ENCODE results near the gene RASA4B. TPM values are rescaled to one million over a fixed set of nuclear protein-coding genes. Genes with fewer than 3 reads are reported as not detected.

The RASA4B gene
- total RNA-seq = 0.59 and 2.5 TPM in 2 replicates

DNA sequence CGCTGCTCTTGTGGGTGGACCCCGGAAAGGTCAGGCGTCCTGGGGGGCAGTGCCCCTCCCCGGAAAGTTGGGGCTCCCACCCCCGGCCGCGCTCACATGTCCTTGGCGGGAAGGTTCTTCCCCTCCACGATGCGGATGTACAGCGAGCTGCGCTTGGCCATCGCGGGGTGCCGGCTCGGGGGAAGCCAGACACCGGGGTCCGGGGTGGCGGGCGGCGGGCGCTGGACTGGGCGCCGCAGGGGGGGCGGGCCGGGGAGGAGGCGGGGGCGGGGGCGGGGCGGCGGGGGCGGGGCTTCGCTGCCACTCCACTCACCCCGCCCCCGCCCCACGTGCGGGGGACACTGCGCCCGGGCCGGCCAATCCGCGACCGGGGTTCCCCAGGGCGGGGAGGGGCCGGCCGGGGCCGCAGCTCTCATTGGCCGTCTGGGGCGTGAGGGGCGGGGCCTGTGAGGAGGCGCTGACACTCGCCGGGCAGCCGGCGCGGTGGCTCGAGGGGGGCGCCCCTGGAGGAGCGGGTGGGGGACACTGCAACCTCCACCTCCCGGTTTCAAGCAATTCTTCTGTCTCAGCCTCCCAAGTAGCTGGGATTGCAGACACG lies at the start of gene RASA4B:
Gene RASA4B, minus strand, starts transcription at position 228 of the 598 bp plus-strand sequence. Its CDS starts 67 bp downstream, at position 161.

DNA sequence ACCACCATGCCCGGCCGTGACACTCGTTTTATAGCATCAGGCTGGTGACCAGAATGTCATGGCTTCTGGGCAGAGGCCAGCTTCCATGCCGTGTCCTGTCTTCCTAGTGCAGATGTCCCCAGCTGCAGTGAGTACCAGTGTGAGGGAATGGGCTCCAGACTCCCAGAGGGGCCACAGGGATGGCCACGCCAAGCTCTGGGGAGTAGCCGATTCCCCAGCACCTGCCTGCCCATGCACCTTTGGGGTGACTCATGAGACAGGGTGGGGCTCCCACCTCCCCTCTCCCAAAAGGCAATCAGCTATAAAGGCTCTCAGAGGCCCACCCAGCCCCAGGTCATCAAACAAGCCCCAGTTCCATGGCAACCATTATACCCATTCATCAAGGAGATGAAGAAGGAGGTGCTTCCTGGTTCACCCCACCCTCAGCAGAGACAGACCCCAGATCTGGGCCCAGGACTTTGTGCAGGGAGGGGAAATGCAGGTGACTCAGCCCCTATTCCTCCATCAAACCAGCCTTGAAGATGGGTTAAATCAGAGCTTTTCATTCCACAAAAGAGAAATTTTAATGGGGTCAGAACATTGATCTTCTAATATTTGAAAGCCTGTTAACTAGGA lies 33.3 kb upstream of the RASA4B start, which contains the start of gene SPDYE2:
Gene SPDYE2, plus strand, starts transcription at position 419 of the 615 bp plus-strand sequence. CDS start 2,030 bp downstream, outside the sequence.

DNA sequence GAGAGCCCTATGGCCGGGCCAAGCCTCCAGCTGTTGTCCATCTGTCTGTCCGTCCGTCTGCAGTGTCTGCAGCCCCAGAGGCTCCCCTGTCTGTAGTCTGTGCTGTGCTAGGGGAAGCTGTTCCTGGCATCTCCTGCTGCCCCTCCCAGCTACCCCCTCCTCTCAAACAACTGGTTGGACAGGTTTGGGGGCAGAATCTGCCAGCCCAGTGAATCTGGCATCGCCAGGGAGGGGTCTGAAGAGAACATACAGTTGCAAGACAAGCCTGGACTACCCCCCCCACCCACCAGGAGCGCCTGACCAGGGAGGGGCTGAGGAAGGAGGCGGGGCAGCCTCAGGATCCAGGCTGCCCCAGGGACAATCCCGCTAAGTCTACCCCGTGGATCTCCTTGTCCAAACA lies 26.0 kb upstream of the RASA4B start, which contains the start of gene UPK3BL2:
Gene UPK3BL2, minus strand, starts transcription at position 101 of the 400 bp plus-strand sequence. Its CDS starts 60 bp downstream, at position 41.

DNA sequence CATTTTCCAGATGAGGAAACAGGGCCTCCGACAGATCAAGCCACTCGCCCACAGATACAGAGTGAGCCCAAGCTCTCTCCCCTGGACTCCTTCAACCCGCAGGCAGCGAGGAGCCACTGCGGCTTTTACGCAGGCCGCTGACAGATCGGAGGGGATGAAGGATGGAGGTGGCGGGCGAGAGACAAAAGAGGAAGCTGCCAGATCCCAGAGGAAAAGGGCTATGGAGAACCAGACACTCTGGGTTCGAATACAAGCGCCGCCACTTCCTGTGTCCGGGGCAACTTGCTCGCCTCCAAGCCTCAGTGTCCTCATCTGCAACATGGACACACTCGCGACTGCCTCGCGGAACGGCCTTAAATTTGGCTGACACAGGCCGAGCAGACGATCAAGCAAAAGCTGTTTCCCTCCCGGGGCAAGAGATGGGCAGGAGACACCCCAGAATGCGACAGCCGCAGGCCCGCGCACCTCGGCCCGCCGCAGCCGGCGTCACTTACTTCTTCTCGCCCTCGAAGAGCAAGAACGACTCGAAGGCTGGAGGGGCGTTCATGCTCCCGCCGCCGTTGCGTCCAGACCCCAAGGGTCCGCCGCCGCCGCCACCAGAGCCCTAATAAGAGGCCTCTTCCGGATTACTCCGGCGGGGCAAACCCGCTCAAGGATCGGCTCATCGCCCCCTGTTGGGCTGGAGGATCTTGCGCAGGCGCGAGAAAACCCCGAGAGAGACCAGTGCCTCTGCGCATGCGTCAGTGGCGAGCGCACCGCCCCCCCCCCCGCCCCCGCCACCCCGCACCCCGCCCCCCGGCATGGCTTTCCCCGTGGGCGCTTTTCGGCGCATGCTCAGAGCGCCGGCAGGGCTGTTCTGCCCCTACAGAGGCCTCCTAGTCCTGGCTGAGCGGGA lies 39.0 kb downstream of the RASA4B start, which contains the start of gene POLR2J:
Gene POLR2J, minus strand, starts transcription at position 609 of the 895 bp plus-strand sequence. Its CDS starts 62 bp downstream, at position 547.

DNA sequence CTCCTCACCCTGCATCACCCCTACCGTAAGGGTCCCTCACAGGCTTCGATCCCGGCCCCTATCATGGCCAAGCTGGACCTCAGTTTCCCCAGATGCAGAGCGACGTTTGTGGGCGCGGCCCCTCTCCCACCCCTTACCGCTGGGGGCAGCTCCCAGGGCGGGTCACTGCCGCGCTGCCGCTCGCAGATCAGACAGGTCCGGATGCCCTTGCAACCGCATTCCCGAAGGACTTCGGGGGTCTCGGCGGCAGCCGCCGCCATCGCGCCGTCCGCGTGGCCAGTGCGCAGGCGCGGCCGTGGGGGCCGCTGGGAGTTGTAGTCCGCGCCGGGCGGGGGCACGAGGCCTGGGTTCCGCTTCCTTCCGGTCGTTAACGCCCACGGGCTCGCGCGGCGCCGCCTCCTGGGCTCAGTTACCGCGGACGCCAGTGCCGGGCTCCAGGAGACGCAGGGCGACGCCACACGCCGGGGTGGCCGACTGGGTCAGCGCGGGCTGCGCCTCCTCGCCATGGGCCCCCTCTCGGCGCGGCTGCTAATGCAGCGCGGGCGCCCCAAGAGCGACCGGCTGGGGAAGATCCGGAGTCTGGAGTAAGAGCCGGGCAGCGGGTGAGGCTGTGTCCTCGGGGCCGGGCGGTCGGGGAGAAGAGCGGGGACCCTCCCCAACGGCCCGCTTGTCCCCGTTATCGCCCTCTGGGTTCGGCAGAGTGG lies 52.8 kb downstream of the RASA4B start, which contains the start of the genes ALKBH4 and LRWD1:
Gene ALKBH4, minus strand, starts transcription at position 287 of the 704 bp plus-strand sequence. Its CDS starts 27 bp downstream, at position 260.
Gene LRWD1, plus strand, starts transcription at position 408 of the 704 bp plus-strand sequence. Its CDS starts 97 bp downstream, at position 505.

DNA sequence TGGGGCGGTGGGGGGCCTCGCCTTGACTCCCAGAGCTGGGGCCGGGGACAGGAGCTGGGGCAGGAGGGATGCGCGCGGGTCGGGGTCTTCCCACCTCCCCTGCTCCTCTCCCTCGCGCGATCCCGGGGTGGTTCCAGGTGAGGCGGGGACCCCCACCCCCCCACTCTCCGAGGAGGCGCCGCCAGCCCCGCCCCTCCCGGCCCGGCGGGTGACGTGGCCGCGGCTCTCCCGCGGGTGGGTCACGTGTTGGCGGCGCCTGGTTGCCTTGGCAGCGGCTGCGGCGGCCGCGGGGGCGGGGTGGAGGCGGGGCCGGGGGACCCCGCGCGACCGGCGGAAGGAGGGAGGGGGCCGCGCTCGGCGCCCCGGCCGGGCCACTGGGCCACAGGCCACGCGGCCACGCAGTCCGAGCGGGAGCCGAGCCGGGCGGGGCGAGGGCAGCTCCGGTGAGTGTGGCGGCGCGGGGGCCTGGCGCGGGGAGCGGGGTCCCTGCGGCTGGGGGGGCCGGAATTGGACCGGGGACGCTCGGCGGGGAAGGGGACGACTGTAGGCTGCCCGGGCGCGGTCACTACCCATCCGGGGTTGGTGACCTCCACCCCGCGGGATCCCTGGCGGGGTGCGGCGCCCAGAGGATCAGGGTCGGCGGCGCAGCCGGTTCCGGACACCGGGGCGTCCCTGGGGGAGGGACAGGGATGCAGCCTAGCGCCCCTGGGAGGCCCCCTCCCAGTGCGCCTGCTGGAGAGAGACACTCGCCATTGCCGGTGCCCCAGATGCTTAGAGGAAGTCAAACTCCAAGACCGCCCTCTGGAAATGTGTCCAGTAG lies 84.1 kb downstream of the RASA4B start, which contains the start of gene ORAI2:
Gene ORAI2, plus strand, starts transcription at position 357 of the 820 bp plus-strand sequence. CDS start 5,382 bp downstream, outside the sequence.

Other genes starting within 250 kb of the RASA4B start
- gene SH2B2, start 230.9 kb downstream of the RASA4B start, total RNA-seq = 3.3 and 4.7 TPM in 2 replicates
- gene SPDYE6, start 161.3 kb downstream of the RASA4B start, total RNA-seq = not detected in 2 replicates
- gene PRKRIP1, start 121.4 kb downstream of the RASA4B start, total RNA-seq = 19.0 and 20.2 TPM in 2 replicates
- 71.9 and 106 TPM in 2 replicates for gene ORAI2, start 84.2 kb downstream of the RASA4B start, total RNA-seq
- 12.3 and 15.7 TPM in 2 replicates for gene ALKBH4, start 52.9 kb downstream of the RASA4B start, total RNA-seq
- gene LRWD1, start 52.8 kb downstream of the RASA4B start, total RNA-seq = 21.1 and 26.9 TPM in 2 replicates
- gene POLR2J, start 38.9 kb downstream of the RASA4B start, total RNA-seq = 16.0 and 16.1 TPM in 2 replicates
- gene UPK3BL2, start 25.9 kb upstream of the RASA4B start, total RNA-seq = 0.89 and 1.9 TPM in 2 replicates
- not detected in 2 replicates for gene SPDYE2, start 33.4 kb upstream of the RASA4B start, total RNA-seq
- 18.4 and 21.8 TPM in 2 replicates for gene POLR2J3, start 54.8 kb upstream of the RASA4B start, total RNA-seq
- 2.1 and 3.4 TPM in 2 replicates for gene RASA4, start 99.0 kb upstream of the RASA4B start, total RNA-seq
- 1.8 and 11.1 TPM in 2 replicates for gene UPK3BL1, start 125.0 kb upstream of the RASA4B start, total RNA-seq
- not detected in 2 replicates for gene SPDYE2B, start 132.5 kb upstream of the RASA4B start, total RNA-seq
- 2.3 and 2.7 TPM in 2 replicates for gene POLR2J2, start 153.9 kb upstream of the RASA4B start, total RNA-seq
- 8.6 and 10.1 TPM in 2 replicates for gene FAM185A, start 231.2 kb upstream of the RASA4B start, total RNA-seq